ENCODE results near the gene LAGE3. TPM values are rescaled to one million over a fixed set of nuclear protein-coding genes. Genes with fewer than 3 reads are reported as not detected.

The LAGE3 gene
- total and polyA plus RNA-seq, 2 donors (not counting 3 experiments of a cell fraction or from before 2014, with no cell fraction given): 14.3 to 31.9 TPM

- no peak overlapping the region for H3K9ac ChIP-seq (replicated peaks; ENCODE audit: extremely low read depth, insufficient read depth, low read length)
- H3K9me1 ChIP-seq (replicated peaks; ENCODE audit: control insufficient read depth, extremely low read depth, insufficient read depth, low read length): no peaks in the 10 kb centered on the region
- H2AFZ ChIP-seq (ENCODE audit: low read depth, low read length): no peak overlapping the region
- no peak for TF ChIP-seq GATA2 (IDR thresholded peaks at IDR 0.05; ENCODE audit: insufficient read depth, insufficient read length, low read depth, low read length)
- no peak for TF ChIP-seq MAX (IDR thresholded peaks at IDR 0.05; ENCODE audit: insufficient read depth, insufficient read length)
- TF ChIP-seq POLR2AphosphoS5 (IDR thresholded peaks at IDR 0.05; ENCODE audit: insufficient read depth, low read depth, low read length): no peak
- TF ChIP-seq CTCF (IDR thresholded peaks at IDR 0.05; ENCODE audit: extremely low read depth in 1 of 2, insufficient read depth in 1 of 2, low read depth in 1 of 2, low read length in 2 of 2): no peak
- no peak for TF ChIP-seq JUN (IDR thresholded peaks at IDR 0.05; ENCODE audit: borderline replicate concordance, insufficient read depth, insufficient read length, low read depth)
- TF ChIP-seq MYC (IDR thresholded peaks at IDR 0.05; ENCODE audit: low read depth, low read length): no peak
- no peak for TF ChIP-seq POLR2A (IDR thresholded peaks at IDR 0.05; ENCODE audit: low read depth, low read length)
- TF ChIP-seq EZH2 (IDR thresholded peaks at IDR 0.05; ENCODE audit: borderline replicate concordance, low read depth, low read length, severe bottlenecking): no peak
- no peak for TF ChIP-seq FOS (IDR thresholded peaks at IDR 0.05; ENCODE audit: borderline replicate concordance, insufficient read depth, low read length)
- no TSS peak for BruUV-seq (replicated peaks)
- no peak overlapping the region for H3K27ac ChIP-seq (ENCODE audit: insufficient read depth, low read depth, low read length)
- peaks cover 0 to 22% of the 10 kb centered on the region in 2 experiments for H3K36me3 ChIP-seq (ENCODE audit: control insufficient read depth in 2 of 2, extremely low read depth in 1 of 2, insufficient read depth in 2 of 2, low read length in 2 of 2)
- H4K20me1 ChIP-seq (replicated peaks; ENCODE audit: control insufficient read depth, extremely low read depth, insufficient read depth, low read length): no peaks in the 10 kb centered on the region
- FAIRE-seq (no peak), DNase-seq (ENCODE audit: low read depth, low spot score) (no peak)
- H3K79me2 ChIP-seq (ENCODE audit: control insufficient read depth, insufficient read depth, low read length): no peaks in the 10 kb centered on the region
- no peaks in the 10 kb centered on the region for H3K27me3 ChIP-seq (ENCODE audit: control insufficient read depth in 2 of 2, insufficient read depth in 2 of 2, low read length in 2 of 2)
- ChIA-PET POLR2A (no interaction called here), CTCF (no interaction called here)
- dilution Hi-C loops (cut with MboI; ENCODE audit: extremely low pct_ligation_motif_present, low sequenced_read_pairs): no loop called here
- H3K4me1 ChIP-seq (ENCODE audit: control insufficient read depth, extremely low read depth, insufficient read depth, low read length): no peaks in the 10 kb centered on the region
- H3K4me3 ChIP-seq (replicated peaks in 1 of 3; ENCODE audit: insufficient read depth in 1 of 3, low read depth in 1 of 3, low read length in 3 of 3): no peak overlapping the region
- no peak overlapping the region for H3K4me2 ChIP-seq (ENCODE audit: insufficient read depth, low read length)
- H3K9me3 ChIP-seq (replicated peaks; ENCODE audit: control insufficient read depth, insufficient read depth, low read length): no peaks in the 10 kb centered on the region
- intact Hi-C loops (cut with micrococcal nuclease): no loop called here
Observed at GRCh38 chrX:154452823-154453222, 26.3 kb downstream of the LAGE3 start.

All from endothelial cell of umbilical vein (primary cell).